Dedifferentiated amniotic fluid mesenchymal stem cell (primary cell): Measurements from ENCODE around the gene POF1B.

Source experiments
- DNase-seq: peaks from one replicate; pipeline ENCODE4 v3.0.0-alpha.2; 2016; ENCODE audit errors: extremely low spot score

POF1B gene

GRCh38 chrX:85243155-85243554 lies 136.3 kb downstream of the POF1B start:
- DNase-seq, result no peak
